ENCODE data around the gene ANKRD6.

Gene ANKRD6

GRCh38 chr6:89475634-89476033, 42.7 kb downstream of the ANKRD6 start:
- no peak for DNase-seq

GRCh38 chr6:89479897-89480296, 46.9 kb downstream of the ANKRD6 start:
- DNase-seq: no peak

- no peak for DNase-seq
These were observed 48.7 kb downstream of the ANKRD6 start for GRCh38 chr6:89481695-89482094.

- no peak for DNase-seq
These were observed 49.2 kb downstream of the ANKRD6 start for GRCh38 chr6:89482126-89482525.

GRCh38 chr6:89483111-89483720, 50.3 kb downstream of the ANKRD6 start:
- DNase-seq: no peak

- no peak for DNase-seq
These were observed 52.4 kb downstream of the ANKRD6 start for GRCh38 chr6:89485320-89485719.

GRCh38 chr6:89487864-89488263, 54.9 kb downstream of the ANKRD6 start:
- DNase-seq: no peak

GRCh38 chr6:89488438-89488837, 55.5 kb downstream of the ANKRD6 start:
- no peak for DNase-seq

GRCh38 chr6:89489078-89489477, 56.1 kb downstream of the ANKRD6 start:
- no peak for DNase-seq

GRCh38 chr6:89492025-89492640, 59.2 kb downstream of the ANKRD6 start:
- DNase-seq: no peak

- peak in 1 of 2 experiments; percentile 18 for DNase-seq
These were observed 61.3 kb downstream of the ANKRD6 start for GRCh38 chr6:89494131-89494793.

- DNase-seq: no peak
These were observed 63.1 kb downstream of the ANKRD6 start for GRCh38 chr6:89495961-89496535.

- no peak for DNase-seq
These were observed 67.7 kb downstream of the ANKRD6 start for GRCh38 chr6:89500611-89501010.

- no peak for DNase-seq
These were observed 68.3 kb downstream of the ANKRD6 start for GRCh38 chr6:89501222-89501621.

- no peak for DNase-seq
These were observed 68.8 kb downstream of the ANKRD6 start for GRCh38 chr6:89501753-89502152.

- DNase-seq: no peak
These were observed 70.7 kb downstream of the ANKRD6 start for GRCh38 chr6:89503641-89504040.

GRCh38 chr6:89505847-89506246, 72.9 kb downstream of the ANKRD6 start:
- no peak for DNase-seq

GRCh38 chr6:89506716-89507617, 74.0 kb downstream of the ANKRD6 start:
- DNase-seq: no peak

- DNase-seq: no peak
These were observed 76.0 kb downstream of the ANKRD6 start for GRCh38 chr6:89508755-89509563.

- DNase-seq: no peak
These were observed 76.9 kb downstream of the ANKRD6 start for GRCh38 chr6:89509777-89510281.

GRCh38 chr6:89510393-89510792, 77.4 kb downstream of the ANKRD6 start:
- DNase-seq: no peak

Data from AML-193 (cell line).